Bronchial epithelial cell (primary cell): ENCODE results near the gene TSR1. TPM values are rescaled to one million over a fixed set of nuclear protein-coding genes. Genes with fewer than 3 reads are reported as not detected.

Experiments used
- DNase-seq: peaks from one replicate; pipeline ENCODE4 v3.0.0-alpha.2; 2010; ENCODE audit warnings: low read depth
- FAIRE-seq: peaks from 2 replicates; lab custom pipeline; 2011; peaks lifted over from hg19 to GRCh38; lab: Jason Lieb, UNC
- H3K27me3 ChIP-seq: 2 replicates; pipeline ENCODE4 v1.5.1; 2011; ENCODE audit warnings: low read length; ENCODE audit not compliant: control insufficient read depth, insufficient read depth
- H3K36me3 ChIP-seq: 2 replicates; pipeline ENCODE4 v1.5.1; 2011; ENCODE audit warnings: low read length; ENCODE audit not compliant: control insufficient read depth, insufficient read depth
- H3K4me3 ChIP-seq: 2 replicates; pipeline ENCODE4 v1.5.1; 2011; ENCODE audit warnings: mild to moderate bottlenecking, low read depth, low read length, control low read depth
- total RNA-seq: library from RNA; depleted of rRNA; stranded (reverse); fragments of >200 nt; gene quantifications from 2 replicates; pipeline ENCODE4 v1.2.1, GENCODE V29; 2014
- TF ChIP-seq, protein P1 (sequence below): IDR thresholded peaks from 2 replicates; pipeline ENCODE4 v1.5.1; 2011; ENCODE audit warnings: mild to moderate bottlenecking, moderate library complexity, low read length, control low read depth, inconsistent platforms; ENCODE audit not compliant: insufficient read depth, severe bottlenecking

TSR1 gene
- total RNA-seq, 1 donor from 2014 or later: 72.1 TPM

DNA sequence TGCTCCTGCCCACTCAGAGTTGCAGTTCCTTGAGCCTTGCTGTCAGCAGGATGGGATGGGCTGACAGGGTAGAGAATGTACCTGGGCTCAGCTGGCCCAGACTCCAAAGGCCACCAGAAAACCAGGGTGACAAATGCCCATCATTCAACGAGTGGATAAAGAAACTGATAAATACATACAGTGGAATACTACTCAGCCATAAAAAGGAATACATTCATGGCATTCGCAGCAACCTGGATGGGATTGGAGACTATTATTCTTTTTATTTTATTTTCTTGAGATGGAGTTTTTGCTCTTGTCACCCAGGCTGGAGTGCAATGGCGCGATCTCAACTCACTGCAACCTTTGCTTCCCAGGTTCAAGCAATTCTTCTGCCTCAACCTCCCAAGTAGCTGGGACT, 21.0 kb upstream of the TSR1 start:
- Histone ChIP-seq H3K36me3 (peaks cover 4% of the 10 kb centered on the region), H3K4me3 (no peak overlapping the region), H3K27me3 (no peaks in the 10 kb centered on the region)
- FAIRE-seq (no peak), DNase-seq (no peak)
- TF ChIP-seq, protein P1, sequence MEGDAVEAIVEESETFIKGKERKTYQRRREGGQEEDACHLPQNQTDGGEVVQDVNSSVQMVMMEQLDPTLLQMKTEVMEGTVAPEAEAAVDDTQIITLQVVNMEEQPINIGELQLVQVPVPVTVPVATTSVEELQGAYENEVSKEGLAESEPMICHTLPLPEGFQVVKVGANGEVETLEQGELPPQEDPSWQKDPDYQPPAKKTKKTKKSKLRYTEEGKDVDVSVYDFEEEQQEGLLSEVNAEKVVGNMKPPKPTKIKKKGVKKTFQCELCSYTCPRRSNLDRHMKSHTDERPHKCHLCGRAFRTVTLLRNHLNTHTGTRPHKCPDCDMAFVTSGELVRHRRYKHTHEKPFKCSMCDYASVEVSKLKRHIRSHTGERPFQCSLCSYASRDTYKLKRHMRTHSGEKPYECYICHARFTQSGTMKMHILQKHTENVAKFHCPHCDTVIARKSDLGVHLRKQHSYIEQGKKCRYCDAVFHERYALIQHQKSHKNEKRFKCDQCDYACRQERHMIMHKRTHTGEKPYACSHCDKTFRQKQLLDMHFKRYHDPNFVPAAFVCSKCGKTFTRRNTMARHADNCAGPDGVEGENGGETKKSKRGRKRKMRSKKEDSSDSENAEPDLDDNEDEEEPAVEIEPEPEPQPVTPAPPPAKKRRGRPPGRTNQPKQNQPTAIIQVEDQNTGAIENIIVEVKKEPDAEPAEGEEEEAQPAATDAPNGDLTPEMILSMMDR: no peak

DNA sequence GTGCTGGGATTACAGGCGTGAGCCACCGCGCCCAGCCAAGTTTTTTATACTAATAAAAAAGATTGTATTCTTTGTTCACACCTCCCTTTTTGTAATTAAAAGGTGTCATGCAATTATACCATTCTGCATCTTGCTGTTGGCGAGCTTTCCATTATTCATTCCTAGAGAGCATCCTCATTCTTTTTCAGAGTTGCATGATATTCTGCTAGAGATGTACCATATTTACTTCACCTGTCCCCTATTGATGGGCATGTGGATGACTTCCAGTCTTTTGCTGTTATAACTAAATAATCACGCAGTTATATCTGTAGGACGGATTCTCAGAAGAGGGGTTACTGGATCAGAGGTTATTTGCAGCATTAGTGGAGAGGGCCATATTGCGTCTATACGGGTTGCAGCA, 18.1 kb upstream of the TSR1 start:
- peaks cover 1% of the 10 kb centered on the region for H3K36me3 ChIP-seq
- FAIRE-seq (no peak), DNase-seq (no peak)
- TF ChIP-seq, protein P1: no peak
- no peaks in the 10 kb centered on the region for H3K27me3 ChIP-seq
- H3K4me3 ChIP-seq: no peak overlapping the region

DNA sequence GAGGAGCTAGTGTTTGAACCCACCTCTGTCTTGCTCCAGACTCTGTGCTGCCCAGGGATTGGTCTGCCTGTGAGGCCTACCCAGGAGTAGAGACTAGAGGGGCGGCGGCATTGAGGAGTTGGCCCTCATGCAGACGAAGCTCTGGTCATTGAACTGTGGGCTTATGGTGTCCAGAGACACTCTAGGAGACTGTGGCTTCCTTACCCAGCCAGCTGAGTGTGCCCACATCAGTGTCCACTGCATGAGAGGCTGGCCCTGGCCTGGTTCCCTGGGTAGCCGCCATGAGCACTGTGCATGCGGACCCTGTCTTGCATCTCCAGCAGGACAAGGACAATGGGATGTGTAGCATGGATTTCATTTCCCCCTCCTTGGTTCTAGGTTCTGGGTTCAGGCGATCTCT, 15.0 kb upstream of the TSR1 start:
- Histone ChIP-seq H3K4me3 (no peak overlapping the region), H3K36me3 (peaks cover 1% of the 10 kb centered on the region), H3K27me3 (no peaks in the 10 kb centered on the region)
- TF ChIP-seq, protein P1: no peak
- DNase-seq (no peak), FAIRE-seq (no peak)

DNA sequence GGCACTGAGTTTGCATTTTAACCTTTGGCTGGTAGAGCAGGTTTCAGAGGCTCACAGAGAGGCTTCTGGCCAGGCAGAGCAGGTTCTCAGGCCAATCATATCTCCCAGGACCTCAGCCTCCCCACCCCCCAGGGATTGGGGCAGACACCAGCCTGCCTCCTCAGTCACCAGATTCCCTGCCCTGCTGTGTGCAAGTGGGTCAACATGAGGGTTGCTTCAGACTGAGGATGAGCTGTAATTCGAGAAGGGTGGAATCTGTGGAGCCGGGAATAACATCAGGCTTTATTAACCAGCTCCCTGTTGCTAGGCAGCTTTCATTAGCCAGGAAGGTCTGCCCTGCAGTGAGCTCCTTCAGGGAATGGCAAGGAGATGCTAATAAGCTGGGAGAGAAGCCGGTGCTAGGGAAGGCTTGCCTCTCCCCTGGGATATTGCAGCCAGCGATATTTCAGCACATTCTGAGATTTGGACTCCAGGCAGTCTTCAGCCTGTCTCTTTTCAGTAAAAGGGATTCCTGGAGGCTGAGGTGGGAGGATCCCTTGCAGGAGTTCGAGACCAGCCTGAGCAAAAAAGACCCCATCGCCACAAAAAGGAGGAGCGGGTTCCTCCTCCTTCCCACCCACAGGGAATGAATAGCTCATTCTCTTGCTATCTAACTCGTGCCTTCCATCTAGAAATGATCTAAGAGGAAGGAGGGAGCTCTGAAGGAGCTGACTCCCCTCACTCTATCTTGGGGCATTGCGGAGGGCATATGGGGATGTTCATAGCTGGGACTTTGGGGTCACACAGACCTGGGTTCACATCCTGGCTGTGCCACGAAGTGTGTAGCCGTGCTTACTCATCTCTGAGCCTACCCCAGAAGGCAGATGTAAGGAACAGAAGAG, 11.8 kb upstream of the TSR1 start:
- FAIRE-seq (no peak), DNase-seq (peak; percentile 75)
- no peak overlapping the region for H3K4me3 ChIP-seq
- TF ChIP-seq, protein P1: no peak
- no peaks in the 10 kb centered on the region for H3K27me3 ChIP-seq
- peaks cover 5% of the 10 kb centered on the region for H3K36me3 ChIP-seq

DNA sequence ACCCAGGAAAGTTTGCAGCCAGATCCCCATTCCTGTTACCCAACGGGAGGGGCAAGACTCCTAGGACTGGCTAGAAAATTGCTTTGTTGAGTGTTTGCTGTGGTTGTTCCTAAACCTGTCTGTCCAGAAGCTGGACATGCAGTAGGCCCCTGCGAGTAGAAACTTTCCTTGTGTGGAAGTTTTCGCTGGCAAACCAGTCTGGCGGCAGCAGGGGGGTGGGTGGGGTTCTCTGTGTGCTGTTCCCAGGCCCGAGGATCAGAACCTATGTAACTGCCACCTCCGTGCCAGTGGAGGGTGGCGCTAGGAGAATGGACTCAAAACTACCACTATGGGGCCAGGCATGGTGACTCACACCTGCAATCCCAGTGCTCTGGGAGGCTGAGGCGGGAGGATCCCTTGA, 10.2 kb upstream of the TSR1 start:
- TF ChIP-seq, protein P1: no peak
- no peak overlapping the region for H3K4me3 ChIP-seq
- no peaks in the 10 kb centered on the region for H3K27me3 ChIP-seq
- peak; percentile 39 for DNase-seq
- peaks cover 5% of the 10 kb centered on the region for H3K36me3 ChIP-seq
- FAIRE-seq: peak; percentile 87
